HL-60/S4 treated with retinoic acid at 250 ng/mL for 4 days and 3 days (cell line): Measurements from ENCODE around the gene NCEH1.

ENCODE experiments used
- in situ Hi-C: fragments of 300-500 bp; cut with MboI; formaldehyde crosslinking; loops from 2 replicates; pipeline ENCODE4 v1.7.0; 2022; ENCODE audit warnings: low sequenced_read_pairs

Gene NCEH1

DNA sequence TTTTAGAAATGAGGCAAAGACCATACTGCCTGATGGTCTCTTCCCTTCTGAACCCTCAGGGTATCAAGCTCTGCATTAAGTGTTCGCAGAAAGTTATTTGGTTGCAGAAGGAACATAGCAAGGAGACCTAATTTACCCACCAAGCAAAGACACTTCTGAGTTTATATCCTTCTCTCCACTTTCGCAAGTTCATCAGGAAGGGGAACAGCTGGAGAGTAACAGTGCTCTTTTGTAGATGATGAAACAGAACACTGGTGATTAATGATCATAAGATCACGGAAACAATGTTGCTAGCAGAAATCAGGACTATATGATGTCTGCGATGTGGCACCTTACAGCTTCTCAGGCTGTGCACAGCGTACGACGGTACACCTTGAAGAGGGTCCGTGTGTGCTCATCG, 62.1 kb downstream of the NCEH1 start:
- in situ Hi-C loops, result no loop called here

DNA sequence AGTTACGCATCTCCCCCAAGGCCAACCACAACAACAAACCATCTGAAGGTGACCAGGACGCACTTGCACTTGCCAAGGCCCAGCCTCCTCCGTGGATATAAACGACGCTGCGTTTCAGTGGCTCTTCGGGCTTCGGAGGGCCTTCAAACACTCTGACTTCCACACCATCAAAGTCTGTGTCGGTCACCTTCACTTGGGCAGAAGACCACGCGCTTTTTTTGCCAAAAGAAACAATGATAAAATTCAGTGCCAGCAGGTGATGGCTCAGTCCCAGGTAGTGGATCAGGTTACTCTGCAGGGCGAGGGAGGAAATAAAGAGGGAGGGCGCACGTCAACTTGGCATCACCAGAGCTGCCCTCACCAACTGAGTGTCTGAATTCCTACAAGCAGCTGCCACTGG, 63.0 kb downstream of the NCEH1 start:
- in situ Hi-C loops, result no loop called here

DNA sequence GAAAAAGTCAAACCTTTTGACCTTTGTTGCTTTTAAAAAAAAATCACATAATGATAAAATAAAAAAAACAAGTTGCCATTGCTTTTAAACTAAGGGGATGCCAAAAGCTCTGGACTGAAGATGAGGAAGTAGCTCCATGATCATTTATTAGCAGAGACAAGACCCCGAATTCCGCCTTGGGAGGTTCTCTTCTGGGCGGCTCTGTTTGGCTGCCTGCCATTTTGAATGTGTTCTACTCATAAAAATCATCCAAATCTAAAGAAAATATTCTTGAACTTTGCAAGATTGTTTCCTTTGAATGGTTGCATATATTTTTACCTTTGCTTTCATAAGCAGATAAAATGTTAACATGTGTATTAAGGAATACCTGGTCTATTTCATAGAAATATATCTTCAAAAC, 63.8 kb downstream of the NCEH1 start:
- in situ Hi-C loops, result no loop called here

DNA sequence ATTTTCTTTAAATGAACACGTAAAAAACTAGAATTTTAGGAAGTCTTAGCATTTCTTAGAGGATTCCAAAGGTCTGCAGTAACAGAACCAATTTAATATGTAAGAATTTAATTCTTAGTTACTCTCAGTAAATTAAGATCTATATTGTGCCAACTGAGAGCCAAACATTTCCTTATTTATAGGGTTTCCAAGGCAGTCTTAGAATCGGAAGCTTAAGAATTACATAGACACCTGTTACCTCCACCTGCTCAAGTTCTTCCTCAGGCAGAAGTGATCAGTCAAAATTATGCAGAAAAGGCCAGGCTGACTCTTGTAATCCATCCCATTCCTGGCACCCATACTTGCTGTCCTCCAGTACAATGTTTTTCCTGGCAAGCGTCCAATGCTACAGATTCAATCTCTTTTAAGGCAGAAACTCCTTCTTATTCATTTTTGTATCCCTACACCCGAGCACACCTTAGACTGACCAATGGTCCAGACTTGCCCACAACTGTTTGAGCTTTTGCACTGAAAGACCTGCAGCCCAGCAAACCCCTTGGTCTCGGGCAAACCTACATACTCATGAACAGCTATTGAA, 64.3 kb downstream of the NCEH1 start:
- in situ Hi-C loops, result no loop called here

DNA sequence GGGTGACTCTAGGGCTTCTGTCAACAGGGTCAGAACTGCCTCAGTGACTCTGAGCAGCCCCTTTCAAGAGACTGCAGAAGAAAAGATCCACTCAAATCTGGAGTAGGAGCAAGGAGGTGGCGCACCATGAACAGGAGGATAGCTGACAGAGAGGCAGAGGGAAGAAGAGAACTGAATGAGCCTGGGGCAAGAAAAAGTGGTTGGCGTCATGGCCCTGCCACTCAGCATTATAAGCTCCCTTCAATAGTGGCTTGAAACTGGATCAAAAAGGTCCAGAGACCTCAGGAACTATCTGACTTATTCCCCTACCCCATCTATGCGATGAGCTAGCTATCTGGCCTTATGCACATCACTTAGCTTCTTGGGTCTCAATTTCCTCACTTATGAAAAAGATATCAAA, 66.6 kb downstream of the NCEH1 start:
- in situ Hi-C loops, result no loop called here

DNA sequence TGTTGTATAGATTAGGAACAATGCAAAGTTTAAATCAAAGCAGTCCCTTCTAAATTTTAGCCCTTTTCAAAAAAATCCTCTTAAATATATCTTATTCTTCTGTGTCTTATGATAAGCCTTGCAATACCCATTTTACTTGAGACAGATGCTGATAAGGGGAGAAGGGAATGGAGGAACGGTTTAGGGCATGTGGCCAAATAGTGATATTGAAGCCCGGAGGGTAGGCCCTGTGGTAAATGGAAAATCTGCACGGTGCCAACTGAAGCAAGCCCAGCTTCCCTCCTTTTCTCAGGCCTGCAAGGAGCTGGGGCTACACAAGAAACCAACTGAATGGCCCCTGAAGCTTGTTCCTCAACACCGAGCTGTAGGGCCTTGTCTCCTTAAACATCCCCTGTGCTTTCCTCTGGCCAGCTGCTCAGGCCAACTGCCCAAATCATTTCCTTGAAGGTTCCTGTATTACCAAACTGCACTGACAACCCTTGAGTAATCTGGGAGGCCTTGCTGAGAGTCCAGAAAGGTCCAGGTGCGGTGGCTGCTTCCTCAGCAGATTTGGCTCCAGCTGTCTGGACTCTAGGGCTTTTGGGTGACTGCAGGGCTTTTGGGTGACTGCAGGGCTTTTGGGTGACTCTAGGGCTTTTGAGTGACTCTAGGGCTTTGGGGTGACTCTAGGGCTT, 67.2 kb downstream of the NCEH1 start:
- in situ Hi-C loops, result no loop called here

DNA sequence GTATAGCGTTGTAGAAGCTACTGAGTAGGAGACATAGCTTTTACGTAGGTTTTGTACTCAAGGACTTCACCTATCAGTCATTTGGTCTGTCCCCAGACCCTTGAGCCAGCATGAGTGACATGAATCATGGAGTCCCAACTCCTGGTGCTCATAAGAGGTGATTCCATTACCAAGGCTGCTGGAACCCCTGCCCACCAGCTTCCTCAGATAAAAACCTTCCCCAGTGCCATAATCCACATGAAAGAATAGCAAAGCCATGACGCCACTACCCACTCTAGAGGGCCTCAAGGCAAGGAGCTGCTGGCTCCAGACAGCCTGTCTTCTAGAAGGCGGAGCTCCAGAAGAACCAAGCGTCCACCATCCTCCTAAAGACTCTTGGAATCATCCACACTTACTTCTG, 69.6 kb downstream of the NCEH1 start:
- in situ Hi-C loops, result no loop called here

DNA sequence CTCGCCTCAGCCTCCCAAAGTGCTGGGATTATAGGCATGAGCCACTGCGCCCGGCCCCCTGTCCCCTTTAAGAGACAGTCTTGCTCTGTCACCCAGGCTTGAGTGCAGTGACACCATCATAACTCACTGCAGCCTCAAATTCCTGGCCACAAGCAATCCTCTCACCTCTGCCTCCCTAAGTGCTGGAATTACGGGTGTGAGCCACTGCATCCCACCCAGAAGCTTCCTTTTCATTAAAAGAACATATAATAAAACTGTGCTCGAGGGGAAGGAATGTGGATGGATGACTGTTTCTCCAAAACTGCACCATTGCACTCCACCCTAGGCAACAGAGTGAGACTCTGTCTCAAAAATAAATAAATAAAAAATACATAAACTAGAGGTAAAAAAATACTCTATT, 70.1 kb downstream of the NCEH1 start:
- in situ Hi-C loops, result no loop called here

DNA sequence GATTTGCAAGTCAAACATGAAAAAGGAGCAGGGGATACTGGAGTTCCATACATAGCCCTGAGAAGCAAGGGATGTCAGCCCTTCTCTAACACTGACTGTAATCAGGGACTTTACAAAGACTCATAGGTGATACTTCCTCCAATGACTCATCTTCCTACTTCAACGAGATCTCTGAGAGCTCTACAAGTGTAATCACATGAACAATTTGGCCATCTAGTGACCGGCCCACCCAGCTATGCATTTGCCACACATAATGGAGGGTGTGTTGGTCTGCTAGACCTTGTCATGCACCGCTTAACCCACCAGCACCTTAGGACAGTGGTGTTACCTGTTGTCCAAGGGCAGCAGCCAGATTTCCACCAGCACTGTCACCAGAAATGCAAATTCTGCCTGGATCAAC, 75.3 kb downstream of the NCEH1 start:
- in situ Hi-C loops, result no loop called here

DNA sequence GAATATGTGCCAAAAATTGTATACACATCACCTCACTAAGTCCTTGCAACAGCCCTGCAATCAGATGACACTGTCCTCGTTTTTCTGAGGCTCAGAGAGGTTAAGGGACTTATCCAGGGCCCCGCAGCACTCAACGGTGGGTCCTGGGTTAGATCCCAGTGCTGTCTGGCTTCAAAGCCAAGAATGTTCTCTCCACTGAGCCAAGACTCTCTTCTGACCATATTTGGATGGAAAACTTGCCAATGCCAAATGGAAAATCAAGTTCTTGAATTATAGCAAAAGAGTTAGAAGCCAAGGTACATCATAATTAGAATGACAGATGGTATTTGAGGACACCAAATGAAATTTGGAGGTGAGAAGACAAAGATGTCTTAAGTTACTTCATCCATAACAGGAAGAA, 75.9 kb downstream of the NCEH1 start:
- in situ Hi-C loops, result no loop called here

DNA sequence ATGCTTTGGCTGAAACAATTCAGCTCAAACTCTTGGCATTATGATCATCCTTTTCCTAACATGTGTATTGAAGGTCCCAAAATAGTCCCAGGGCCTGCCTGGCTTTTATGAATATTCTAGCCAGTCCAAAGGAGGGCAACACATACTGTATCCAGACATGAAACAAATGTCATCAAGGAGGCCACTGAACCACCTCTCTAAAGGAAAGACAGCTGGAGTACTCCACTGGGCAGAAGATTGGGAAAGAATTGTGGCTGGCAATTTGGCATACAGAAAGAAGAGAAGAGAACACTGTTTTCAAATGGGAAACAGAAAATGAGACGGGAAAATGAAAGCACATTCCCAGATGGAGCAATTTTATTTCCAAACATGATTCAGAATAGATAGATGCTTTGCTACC, 80.6 kb downstream of the NCEH1 start:
- in situ Hi-C loops, result no loop called here

DNA sequence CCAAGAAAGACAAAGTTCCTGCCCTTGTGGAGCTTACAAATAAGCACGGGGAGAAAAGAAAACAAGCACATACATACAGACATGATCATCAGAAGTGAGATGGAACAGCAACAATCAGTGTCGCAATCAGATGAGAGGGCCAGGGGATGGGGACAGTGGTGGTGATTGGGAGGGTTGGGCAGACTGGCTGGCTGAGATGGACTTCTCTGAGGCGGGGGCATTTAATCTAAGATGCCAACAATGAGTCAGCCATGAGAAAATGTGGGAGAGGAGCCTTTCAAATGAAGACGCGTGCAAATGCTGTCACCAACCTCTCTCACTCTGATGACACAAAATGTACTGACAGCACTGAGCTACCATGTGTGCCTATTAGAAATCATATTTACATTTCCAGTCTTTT, 81.4 kb downstream of the NCEH1 start:
- in situ Hi-C loops, result no loop called here

DNA sequence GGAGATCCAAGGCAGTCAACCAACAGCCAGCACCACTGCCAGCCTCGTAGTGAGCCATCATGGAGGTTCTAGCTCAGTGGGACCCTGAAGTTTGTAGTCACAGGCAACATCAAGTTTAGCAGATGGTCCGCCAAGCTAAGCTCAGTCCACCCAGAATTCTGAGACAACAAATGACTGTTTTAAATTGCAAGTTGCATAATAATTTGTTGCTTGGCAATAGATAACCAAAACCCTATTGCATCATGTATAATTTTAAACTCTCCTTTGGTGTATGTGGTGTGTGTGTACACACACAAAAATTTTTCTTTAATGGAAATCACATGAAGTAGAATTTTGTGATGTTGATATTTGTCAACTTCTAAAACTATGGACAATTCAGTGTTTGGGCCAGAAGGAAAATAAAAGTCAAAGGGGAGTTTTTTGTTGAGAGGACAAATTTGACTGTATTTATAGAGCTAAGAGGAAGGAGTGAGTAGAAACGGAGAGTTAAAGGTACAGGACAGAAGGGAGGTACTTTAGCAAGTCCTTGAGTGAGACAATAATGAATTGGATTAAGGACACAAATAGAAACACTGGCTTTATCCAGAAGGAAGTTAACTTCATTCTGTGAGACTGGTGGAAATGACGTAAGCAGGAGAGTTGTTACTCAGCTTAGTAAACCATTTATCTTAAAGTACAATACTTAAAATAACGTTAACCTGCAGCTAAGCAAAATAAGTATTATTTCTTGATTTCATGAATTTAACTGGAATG, 83.6 kb downstream of the NCEH1 start:
- in situ Hi-C loops, result no loop called here

DNA sequence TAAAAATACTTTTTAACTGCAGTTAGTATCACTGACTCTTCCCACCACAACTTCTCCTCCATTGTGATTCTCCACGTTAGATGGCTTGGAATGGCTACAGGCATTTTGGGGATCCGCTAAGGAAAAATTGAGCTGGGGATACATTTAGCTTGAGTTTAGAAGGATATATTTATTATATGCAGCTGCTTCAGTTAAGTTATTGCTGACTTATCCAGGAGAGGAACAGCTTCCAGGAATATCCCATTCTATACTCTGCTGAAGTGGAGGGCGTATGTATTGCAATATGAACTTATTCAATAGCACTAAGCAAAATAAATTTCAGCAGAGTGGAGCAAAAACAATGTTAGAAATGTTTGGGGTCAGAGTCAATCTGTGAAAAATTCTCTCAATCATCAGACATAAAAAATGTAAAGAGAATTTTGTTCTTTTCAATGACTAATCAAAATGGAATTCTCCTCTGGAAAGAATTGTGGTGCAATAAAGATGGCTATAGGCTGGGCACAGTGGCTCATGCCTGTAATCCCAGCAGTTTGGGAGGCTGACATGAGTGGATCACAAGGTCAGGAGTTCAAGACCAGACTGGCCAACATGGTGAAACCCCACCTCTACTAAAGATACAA, 84.7 kb downstream of the NCEH1 start:
- in situ Hi-C loops, result no loop called here

DNA sequence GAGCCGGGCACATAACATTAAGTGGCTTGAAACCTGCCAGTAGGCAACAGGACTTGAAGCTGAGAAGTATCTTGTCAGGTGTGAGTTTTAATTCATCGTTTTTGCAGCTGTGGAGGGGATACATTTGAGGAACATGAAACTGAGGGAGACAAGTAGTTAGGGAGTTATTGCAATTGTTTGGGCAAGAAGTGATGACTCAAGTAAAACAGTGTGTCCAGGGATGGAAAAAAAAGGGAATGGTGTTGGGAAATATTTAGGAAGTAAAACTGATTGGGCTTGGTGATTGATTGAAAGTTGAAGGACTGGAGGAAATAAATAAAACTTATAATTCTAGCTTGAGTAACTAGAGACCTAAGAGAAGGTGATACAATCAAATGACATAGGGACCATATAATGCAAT, 85.5 kb downstream of the NCEH1 start:
- in situ Hi-C loops, result no loop called here

DNA sequence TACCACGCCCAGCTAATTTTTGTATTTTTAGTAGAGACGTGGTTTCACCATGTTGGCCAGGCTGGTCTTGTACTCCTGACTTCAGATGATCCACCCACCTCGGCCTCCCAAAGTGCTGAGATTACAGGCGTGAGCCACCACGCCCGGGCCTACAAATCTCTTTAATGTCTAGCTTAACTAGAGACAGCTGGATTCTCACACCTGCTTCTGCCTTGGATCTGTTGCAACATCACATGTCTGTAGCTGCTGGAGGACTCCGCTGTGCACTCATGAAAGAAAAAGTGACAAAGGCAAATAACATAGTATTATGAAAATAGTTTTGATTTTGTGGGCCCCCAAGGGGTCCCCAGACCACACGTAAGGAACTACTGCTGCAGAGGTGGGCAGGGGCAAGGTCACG, 85.9 kb downstream of the NCEH1 start:
- in situ Hi-C loops, result no loop called here

DNA sequence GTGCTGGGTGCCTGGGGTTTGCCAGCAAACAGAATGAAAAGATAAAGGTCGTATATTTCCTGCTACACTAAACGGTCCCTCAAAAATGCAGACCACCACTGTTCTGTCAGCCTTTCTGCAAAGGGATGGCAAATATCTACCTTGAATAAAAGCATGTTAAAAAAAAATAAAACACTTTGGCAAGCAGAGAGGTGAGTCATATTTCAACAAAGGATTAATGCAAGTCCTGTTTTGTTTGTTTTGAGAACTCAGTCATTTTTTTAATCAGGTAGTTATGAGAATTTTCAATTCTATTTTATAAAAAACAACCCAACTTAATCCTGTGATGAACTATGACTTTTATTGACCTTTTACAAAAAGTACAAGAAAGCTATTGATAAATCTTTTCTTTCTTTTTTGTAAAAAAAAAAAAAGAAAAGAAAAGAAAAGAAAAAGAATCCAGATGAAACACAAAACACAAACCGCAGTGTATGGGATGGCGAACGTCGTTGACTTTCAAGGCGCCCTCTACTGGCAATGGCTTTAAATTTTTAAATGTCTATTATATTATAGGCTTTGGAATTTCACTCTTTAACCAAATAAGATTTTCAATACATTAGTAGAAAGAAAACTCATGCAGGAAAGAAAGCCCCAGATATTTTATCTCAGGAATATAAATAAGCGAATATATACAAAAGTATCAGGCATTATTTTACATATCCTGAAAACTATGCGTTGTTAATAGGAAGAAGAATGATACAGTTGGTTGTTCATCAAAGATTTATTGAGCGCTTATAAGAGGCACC, 87.8 kb downstream of the NCEH1 start:
- in situ Hi-C loops, result no loop called here

DNA sequence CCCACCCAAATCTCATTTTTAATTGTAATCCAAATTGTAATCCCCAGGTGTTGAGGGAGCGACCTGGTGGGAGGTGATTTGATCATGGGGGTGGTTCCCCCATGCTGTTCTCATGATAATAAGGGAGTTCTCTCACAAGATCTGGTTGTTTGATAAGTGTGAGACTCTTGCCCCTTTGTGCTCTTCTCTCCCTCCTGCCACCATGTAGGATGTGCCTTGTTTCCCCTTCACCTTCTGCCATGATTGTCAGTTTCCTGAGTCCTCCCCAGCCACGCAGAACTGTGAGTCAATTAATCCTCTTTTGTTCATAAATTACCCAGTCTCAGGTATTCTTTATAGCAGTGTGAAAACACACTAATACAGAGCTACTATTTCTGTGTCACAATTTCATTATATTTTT, 88.7 kb downstream of the NCEH1 start:
- in situ Hi-C loops, result no loop called here

DNA sequence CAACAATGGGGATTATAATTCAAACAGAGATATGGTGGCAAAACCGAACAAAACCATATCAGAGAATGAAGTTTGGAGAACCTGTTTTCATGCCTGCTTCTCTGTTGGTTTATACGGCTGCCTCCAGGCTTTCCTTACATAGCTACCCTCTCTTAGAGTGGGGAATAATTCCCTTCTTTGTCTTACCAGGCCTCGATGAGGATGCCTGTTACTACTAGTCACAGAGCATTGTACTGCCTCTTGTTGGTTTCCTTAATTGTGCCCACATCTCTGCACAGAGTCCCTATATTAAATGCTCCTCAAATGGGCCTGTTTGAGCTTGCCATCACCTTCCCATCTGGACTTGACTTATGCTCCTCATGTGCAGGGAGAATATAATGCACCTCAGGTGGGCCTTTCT, 92.9 kb downstream of the NCEH1 start:
- in situ Hi-C loops, result no loop called here

DNA sequence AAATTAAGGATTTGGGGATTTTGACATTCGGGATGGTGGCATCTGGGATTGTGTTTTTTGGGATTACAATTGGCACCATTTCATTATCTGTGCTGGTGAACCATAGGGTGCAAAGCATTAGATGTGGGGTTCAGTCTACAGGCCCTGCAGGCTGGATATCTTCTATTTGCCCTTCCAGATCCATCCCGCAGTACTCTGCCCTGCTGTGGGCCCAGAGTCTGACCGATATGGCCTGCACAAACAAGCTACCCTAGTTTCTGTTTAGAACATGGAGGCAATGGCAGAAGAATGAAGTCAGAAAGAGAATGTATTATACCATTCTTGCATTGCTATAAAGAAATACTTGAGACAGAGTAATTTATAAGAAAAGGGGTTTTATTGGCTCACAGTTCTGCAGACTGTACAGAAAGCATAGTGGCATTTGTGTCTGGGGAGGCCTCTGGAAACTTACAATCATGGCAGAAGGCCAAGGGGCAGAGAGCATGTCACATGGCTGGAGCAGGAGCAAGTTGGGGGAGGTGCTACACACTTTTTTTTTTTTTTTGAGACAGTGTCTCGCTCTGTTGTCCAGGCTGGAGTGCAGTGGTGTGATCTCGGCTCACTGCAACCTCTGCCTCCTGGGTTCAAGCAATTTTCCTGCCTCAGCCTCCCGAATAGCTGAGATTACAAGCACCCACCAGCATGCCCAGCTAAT, 93.7 kb downstream of the NCEH1 start:
- in situ Hi-C loops, result no loop called here

DNA sequence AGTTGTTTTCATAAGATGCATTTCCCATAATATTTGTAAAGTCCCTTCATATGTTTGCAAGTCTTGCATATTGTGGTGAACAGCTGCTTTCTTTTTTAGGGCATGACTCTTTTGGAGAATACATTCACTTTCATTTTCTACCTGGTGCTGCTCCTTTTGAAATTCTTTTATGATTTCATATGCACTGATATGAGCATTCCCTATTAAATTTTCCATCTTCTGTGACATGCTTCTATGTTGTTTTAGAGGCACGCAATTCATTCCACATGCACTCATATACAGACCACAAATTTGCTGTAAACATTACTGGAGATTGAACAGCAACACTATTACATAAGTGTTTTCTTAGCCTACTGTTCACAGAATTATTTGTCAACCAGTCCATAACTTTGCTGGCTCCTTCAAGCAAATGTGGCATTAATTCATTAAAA, 94.8 kb downstream of the NCEH1 start:
- in situ Hi-C loops, result no loop called here
